ENCODE data around the gene OR56A3. TPM values are rescaled to one million over a fixed set of nuclear protein-coding genes. Genes with fewer than 3 reads are reported as not detected.

The OR56A3 gene
- polyA plus RNA-seq, 3 donors: not detected

- no peak overlapping the region for H3K27ac ChIP-seq (ENCODE audit: low read depth, low read length)
- WGBS, 3 donors: 56 to 72% (median 67%) methylated on average over 2 of the region's 2 CpGs
Observed at GRCh38 chr11:5966958-5967357, 24.9 kb downstream of the OR56A3 start.

GRCh38 chr11:5967708-5968107 lies 25.7 kb downstream of the OR56A3 start:
- H3K27ac ChIP-seq (ENCODE audit: low read depth, low read length): no peak overlapping the region
- 62 to 79% (median 64%) methylated on average over 3 of the region's 3 CpGs for WGBS, 3 donors

- H3K27ac ChIP-seq (ENCODE audit: low read depth, low read length): no peak within 1 kb of the TSS
Observed at GRCh38 chr11:5968394-5968793, 26.3 kb downstream of the OR56A3 start, which contains the start of gene OR56A5. OR56A5 (minus strand) TSS chr11:5968494; CDS start chr11:5968494, 0 bp downstream.

GRCh38 chr11:5973530-5973929 lies 31.5 kb downstream of the OR56A3 start:
- WGBS, 3 donors: 36 to 77% (median 53%) methylated on average over 1 of the region's 1 CpG
- no peak overlapping the region for H3K27ac ChIP-seq (ENCODE audit: low read depth, low read length)

GRCh38 chr11:5983443-5983842 lies 41.4 kb downstream of the OR56A3 start:
- H3K27ac ChIP-seq (ENCODE audit: low read depth, low read length): no peak overlapping the region
- WGBS, 3 donors: 20 to 61% (median 50%) methylated on average over 1 of the region's 1 CpG

- WGBS, 3 donors: 45 to 64% (median 63%) methylated on average over 1 of the region's 1 CpG
- no peak within 1 kb of the TSS for H3K27ac ChIP-seq (ENCODE audit: low read depth, low read length)
Observed at GRCh38 chr11:5986885-5987284, 44.8 kb downstream of the OR56A3 start, which contains the start of gene OR52L1. OR52L1 (minus strand) TSS chr11:5986985; CDS start chr11:5986930, 55 bp downstream.

- H3K27ac ChIP-seq (ENCODE audit: low read depth, low read length): no peak overlapping the region
- WGBS, 3 donors: 72 to 85% (median 79%) methylated on average over 4 of the region's 4 CpGs
Observed at GRCh38 chr11:5989203-5989602, 47.2 kb downstream of the OR56A3 start.

- H3K27ac ChIP-seq (ENCODE audit: low read depth, low read length): no peak overlapping the region
- WGBS, 3 donors: 62 to 78% (median 70%) methylated on average over 3 of the region's 3 CpGs
Observed at GRCh38 chr11:5992150-5992549, 50.1 kb downstream of the OR56A3 start.

GRCh38 chr11:5992604-5993251 lies 50.7 kb downstream of the OR56A3 start:
- H3K27ac ChIP-seq (ENCODE audit: low read depth, low read length): no peak overlapping the region
- 61 to 67% (median 63%) methylated on average over 3 of the region's 3 CpGs for WGBS, 3 donors

- 86 to 88% (median 87%) methylated on average over 14 of the region's 14 CpGs for WGBS, 3 donors
- no peak overlapping the region for H3K27ac ChIP-seq (ENCODE audit: low read depth, low read length)
Observed at GRCh38 chr11:5994791-5995190, 52.7 kb downstream of the OR56A3 start.

Other genes with a start within 250 kb of the OR56A3 start
- gene OR56B1, start 205.8 kb upstream of the OR56A3 start, polyA plus RNA-seq: not detected
- gene OR52N4, start 188.0 kb upstream of the OR56A3 start, polyA plus RNA-seq: under 1 TPM in 1 of 3 donors, not detected in 2; 0.21 TPM
- under 1 TPM in 1 of 3 donors, not detected in 2; 0.04 TPM for gene OR52N5, start 158.9 kb upstream of the OR56A3 start, polyA plus RNA-seq
- gene OR52N1, start 151.0 kb upstream of the OR56A3 start, polyA plus RNA-seq: under 1 TPM in 1 of 3 donors, not detected in 2; 0.06 TPM
- under 1 TPM in 1 of 3 donors, not detected in 2; 0.14 TPM for gene OR52N2, start 133.3 kb upstream of the OR56A3 start, polyA plus RNA-seq
- not detected for gene OR52E6, start 100.4 kb upstream of the OR56A3 start, polyA plus RNA-seq
- not detected for gene OR52E8, start 84.6 kb upstream of the OR56A3 start, polyA plus RNA-seq
- not detected for gene OR52E4, start 61.6 kb upstream of the OR56A3 start, polyA plus RNA-seq
- not detected for gene OR52E5, start 49.0 kb upstream of the OR56A3 start, polyA plus RNA-seq
- not detected for gene OR56A5, start 26.2 kb downstream of the OR56A3 start, polyA plus RNA-seq
- gene OR52L1, start 44.7 kb downstream of the OR56A3 start, polyA plus RNA-seq: not detected
- gene OR56A4, start 64.7 kb downstream of the OR56A3 start, polyA plus RNA-seq: not detected
- not detected for gene OR56A1, start 88.5 kb downstream of the OR56A3 start, polyA plus RNA-seq
- gene OR56B4, start 165.4 kb downstream of the OR56A3 start, polyA plus RNA-seq: not detected
- not detected for gene OR52B2, start 228.1 kb downstream of the OR56A3 start, polyA plus RNA-seq